GM21576 (cell line): ENCODE results near the gene GRIK4.
A peak's percentile ranks its signal among the peaks of the same experiment; 100 is the strongest.
"Not testable (repeated sequence)": the region's sequence is repeated elsewhere in the genome, so short reads cannot be mapped to it uniquely, and the experiment has no call there.

ENCODE experiments used
- ATAC-seq: cut with Tn5 transposase; IDR thresholded peaks from one replicate; pipeline ENCODE4 v1.9.1; 2021; ENCODE audit warnings: mild to moderate bottlenecking, moderate library complexity; ENCODE audit not compliant: unreplicated experiment

The GRIK4 gene

DNA sequence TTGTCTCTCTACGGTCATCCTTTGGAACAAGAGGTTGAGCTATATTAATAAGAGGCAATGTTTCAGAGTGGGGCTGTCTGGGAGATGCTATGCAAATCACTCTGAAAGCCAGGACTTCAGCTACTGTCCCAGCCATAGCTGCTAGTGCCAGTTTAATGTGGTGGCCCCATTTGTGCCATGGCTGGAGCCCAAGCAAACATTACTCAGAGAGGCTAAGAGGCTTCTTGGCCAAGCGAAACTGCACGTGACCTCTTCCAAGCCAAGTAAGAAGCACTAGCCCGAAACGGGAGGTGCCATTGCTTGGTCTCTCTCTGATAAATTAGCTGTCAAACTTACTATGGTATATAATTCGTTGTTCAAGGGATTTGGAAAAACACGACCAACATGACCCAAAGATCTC is 462.0 kb downstream of the GRIK4 start:
- no peak for ATAC-seq

DNA sequence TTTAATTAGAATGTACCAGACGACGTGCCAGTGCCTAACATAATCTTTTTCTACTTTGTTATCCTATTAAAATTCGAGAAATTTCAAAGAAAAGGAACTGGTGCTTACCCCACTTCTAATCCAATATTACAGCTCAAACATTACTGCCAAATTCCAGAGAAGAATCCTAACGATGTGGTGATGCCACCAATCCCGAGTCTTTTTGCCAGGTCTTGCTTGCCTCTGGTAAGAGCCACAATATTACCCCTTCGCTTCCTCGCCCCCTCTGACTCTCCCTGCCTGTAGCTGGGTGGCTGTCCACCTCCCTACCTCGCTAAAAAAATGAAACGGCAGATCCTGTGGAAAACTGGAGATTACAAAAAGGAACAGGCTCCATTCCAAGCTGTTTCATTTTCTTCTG is 462.9 kb downstream of the GRIK4 start:
- no peak for ATAC-seq

DNA sequence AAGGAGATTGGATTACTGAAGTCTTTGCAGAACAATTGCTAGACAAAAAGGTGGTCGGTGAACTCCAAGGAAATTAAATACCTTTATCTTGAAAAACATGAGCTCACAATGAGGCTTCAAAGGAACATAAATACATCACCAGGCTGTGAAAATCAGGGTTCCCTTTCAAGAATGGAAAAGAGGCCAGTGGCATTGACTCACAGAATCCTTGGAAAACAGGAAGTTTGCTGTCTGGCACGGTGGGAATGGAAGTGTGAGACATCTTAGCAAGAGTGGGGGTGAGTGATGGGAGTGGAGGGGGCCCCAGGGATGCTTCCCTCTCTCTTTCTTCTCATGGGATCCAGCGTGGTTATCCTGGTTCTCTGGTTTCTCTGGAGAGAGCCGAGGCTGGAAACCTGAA is 463.4 kb downstream of the GRIK4 start:
- no peak for ATAC-seq

DNA sequence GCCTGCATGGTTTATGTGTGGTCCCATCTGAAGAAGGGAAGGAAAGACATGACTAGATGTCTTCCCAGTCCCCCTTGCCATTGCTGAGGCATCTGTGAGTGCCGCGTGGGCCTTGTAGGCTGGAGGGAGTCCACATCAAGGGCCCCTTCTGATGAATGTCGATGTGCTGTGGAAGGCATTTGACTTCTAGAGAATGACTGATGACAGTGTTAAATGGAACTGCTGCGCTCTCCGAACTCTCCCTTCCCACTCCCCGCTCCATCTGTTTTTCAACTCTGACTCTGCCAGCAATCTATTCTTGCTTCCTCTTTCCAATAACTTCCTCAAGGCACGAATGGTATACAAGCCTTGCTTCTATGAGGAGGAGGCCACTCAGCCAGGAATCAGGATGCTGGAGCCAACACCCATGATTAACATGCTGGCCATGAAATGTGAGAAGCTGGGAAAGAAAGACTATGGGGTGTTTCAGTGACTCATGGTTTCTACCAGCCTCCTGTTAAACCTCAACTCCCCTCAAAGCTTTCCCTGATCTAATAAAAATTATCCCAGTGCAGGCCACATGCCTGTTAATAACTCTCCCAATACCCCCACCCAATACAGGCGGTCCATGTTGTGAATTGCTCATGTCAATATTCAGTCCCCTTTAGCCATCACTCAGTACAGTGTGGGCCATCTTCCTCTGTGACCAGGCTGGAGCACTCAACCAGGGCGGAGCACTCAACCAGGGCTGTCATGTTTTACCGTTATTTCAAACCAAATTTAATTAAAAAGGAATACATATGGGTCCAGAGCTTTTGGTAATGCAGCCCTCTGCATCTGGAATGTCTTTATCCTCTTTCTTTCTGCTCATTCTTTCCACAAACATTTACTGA is 466.0 kb downstream of the GRIK4 start:
- ATAC-seq: no peak

DNA sequence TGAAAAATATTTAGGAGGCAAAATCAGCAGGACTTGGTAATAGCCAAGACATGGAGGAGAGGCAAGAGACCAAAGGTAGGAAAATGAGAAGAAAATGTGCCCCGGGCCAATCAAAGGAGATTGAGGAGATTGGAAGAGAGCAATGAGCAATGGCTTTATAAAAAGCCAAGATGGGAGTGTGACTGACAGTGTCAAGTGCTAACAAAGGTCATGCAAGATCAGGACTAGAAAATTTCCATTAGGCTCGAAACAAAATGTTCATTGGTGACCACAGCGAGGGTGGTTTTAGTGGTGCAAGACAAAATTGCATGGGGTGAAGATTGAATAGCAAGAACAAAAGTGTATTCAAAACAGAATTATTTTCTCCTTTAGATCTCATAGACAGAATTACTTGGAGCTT is 467.2 kb downstream of the GRIK4 start:
- no peak for ATAC-seq

DNA sequence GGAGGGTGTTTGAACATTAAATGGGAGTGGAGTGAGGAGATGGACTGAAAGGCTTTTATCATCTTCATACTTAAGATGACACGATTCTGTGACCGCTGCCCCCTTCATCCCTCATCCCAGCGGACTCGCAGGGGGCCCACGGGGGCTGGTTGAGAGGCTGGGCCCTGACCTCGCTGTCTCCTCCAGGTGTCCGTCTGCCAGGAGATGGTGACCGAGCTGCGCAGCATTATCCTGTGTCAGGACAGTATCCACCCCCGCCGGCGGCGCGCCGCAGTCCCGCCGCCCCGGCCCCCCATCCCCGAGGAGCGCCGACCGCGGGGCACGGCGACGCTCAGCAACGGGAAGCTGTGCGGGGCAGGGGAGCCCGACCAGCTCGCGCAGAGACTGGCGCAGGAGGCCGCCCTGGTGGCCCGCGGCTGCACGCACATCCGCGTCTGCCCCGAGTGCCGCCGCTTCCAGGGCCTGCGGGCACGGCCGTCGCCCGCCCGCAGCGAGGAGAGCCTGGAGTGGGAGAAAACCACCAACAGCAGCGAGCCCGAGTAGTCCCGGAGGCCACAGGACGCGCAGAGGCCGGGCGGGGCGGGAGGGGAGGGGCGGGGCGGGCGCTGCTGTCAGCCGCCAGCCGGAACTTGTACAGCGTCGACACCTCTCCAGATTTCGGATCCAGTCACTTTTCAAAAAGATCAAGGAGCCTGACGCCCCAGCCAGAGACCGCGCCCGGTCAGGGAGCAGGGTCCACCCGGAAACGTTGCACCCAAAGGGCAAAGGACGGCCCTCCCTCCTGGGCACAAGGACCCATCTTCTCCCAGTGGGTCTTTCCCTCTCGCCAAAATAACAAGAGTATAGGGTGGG is 474.4 kb downstream of the GRIK4 start:
- no peak for ATAC-seq

DNA sequence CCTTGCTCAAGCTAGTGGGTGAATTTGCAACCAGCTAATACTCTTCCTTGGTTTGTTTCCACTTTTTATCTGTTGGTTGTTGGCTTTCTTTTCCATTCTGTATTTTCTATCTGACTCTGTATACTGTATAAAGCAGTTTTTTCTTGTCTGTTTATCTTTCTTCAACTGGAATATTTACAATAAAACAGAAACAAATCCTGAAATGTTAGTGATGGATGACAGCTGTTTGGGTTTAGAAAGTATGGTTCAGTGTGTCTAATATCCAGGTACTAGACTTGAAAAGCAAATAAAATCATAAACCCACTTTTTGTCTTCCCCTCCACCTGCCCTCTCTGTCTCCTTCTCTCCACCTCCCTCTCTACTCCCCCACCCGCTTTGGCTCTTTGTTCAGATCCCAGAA is 477.1 kb downstream of the GRIK4 start:
- no peak for ATAC-seq

DNA sequence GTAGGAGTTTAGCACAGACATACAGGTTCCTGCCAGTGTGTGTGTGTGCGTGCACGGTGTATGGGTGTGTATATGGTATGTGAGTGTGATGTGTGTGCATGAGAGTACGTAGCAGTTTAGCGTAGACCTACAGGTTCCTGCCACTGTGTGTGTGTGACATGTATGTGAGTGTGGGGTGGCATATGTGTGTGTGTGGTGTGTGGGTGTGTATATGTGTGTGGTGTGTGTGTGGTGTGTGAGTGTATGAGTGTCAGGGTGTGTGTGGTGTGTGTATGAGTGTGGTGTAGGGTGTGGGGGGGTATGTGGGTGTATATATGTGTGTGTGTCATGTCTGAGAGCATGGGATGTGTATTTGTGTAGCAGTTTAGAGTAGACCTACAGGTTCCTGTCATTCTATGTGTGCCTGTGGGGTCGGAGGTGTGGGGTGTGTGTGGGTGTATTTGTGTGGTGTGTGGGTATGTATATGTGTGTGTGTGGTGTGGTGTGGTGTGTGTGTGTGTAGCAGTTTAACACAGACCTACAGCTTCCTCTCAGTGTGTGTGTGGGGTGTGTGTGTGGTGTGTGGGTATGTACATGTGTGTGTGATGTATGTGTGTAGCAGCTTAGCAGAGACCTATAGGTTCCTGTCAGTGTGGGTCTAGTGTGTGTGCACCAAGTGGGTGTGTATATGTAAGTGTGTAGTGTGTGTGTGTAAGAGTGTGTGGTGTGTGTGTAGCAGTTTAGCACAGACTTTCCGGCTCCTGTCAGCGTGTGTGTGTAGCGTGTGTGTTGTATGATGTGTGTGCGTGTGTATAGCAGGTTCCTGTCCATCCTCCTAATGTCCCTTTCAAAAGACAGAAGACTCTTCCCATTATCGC is 480.5 kb downstream of the GRIK4 start:
- no peak for ATAC-seq

DNA sequence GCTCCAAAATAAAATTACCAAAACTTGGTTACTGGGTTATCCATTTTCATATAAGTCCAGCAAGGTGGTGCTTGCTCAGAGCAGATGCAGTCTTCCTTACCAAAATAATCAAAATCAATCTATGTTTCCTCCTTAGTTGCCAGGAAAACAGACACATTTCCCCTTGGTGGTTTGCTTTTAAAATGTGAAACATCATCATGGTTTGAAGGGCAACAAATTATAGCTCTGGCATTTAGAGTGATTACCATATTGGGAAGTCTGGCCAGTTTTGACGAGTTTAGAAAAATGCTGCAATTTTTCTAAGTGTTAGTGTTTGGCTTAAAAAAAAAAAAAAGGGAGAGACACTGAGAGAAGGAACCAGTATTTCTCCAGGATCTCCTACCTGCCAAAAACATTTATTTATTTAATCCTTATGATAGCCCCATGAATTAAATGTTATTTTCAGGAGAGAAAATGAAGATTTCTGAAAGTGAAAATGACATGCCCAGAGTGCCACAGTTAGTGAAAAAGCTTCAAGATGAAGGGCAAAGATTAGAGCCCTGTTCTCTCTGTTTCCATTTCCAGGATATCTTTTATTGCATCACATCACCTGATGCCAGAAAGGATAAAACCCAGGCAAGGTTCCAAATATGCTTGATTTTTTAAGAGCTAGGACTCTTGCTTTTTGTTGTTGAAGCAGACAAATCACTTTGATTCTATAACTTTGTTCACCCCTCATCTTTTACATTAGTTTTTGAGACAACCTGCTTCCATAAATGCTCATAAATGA is 482.7 kb downstream of the GRIK4 start:
- ATAC-seq: no peak

DNA sequence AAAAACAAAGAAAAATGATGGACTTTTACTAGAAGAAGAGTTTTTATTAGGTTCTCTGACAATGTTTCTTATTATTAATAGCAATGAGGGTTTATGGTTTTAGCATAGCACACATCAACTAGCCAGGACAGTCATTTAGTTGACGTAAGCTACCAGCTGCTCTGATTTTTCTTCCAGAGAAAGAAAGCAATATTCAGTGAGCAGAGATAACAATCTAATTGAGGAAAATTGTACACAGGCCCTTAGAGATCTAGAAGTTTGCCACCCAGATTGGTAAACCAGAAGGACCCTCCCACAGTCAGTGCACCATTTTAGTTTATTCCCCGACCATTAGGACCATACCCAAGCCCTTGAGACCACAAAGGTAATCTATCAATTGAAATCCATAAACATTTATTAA is 483.6 kb downstream of the GRIK4 start:
- no peak for ATAC-seq

DNA sequence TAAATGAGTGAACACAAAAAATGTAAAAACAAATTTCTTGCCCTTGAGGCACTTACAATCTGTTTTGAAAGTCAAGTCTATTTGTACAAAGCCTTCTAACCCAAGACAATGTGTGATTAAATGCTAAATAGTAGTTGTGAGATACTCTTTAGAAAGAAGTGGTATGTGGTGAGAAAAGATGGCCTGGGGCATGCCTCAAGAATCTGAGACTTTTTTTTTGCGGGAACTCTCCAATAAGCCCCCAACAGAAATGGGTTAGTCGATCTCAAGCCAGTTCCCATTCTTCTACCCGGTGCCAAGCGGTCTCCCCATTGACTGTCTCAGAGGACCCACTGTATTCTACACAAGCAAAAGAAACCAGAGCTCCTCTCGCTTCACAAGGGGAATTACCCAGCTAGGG is 485.4 kb downstream of the GRIK4 start:
- no peak for ATAC-seq

DNA sequence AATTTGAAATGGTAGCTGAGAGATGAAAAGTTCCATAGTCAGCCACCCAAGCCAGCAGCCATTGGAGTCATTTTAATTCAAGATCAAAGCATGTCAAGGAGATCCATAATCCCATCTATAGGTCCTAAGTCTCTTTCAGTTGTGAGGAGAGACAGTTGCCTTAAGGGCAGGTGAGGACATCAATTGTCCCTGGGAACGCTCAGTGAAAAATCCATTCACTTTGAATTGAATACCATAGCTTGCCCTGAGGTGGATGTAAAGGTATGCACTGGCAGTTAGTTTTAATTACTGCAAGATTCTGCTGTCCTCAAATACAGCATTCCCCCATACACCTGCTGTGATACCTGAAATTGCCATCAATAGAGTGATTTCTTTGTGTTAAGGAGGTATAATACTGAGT is 487.0 kb downstream of the GRIK4 start:
- ATAC-seq: no peak

DNA sequence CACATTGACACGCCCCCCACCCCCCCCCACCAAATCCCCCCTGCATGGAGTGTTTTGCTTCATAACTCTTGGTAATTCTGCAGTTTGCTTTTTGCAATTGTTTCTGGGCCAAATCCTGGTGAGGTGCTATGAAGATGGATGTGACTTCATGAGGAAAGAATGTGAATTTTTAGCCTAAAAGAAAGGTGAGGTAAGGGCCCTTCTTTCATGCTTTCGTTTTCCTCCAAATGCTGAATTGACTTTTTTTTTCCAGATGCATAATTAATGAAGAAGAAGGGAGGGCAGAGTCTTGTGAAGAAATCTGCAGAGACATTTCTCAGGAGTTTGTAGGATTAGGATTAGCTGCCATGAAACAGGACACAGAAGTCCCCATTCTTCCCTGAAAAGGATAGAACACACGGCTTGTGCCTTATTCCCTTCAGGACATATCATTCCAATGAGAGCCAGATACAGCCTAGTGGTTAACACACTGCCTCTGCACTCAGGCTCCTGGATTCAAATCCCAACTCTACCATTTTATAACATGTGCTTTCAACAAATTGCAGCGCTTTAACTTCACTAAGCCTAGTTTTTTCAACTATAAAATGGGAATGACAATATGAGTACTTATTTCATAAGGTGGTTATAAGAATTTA is 492.8 kb downstream of the GRIK4 start:
- no peak for ATAC-seq

DNA sequence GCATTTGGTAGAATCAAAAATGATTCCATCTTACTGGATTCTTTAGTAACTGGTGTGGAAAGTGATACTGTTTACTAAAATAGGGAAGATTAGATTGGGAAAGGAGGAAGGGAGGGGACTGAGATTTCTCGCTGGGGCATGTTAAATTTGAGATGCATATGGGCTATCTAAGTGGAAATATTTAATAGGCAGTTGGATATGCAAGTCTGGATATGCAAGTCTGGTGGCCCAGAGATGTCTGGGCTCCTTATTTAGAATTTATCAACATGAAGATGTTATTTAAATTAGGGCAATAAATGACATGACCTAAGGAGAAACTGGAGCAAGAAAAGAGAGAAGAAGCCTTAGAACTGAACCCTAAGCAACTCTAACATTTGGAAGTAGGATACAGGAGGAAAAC is 495.4 kb downstream of the GRIK4 start:
- ATAC-seq: no peak

DNA sequence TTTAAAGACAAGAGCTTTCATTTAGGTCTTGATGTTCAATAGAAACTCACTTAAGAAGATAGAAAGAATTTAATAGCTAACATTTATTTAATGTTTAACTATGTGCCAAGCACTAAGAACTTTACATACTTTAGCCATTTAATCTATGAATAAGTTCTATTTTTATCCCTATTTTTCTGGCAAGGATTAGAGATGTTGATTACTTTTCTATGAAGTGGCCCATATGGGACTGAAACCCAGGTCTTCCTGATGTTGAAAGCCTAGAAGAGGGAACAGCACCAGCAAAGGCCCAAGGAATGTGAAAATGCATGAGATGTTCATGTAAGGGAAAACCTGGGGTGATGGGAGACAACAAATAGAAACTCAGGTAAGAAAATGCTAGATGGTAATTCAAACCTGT is 497.0 kb downstream of the GRIK4 start:
- ATAC-seq: no peak

DNA sequence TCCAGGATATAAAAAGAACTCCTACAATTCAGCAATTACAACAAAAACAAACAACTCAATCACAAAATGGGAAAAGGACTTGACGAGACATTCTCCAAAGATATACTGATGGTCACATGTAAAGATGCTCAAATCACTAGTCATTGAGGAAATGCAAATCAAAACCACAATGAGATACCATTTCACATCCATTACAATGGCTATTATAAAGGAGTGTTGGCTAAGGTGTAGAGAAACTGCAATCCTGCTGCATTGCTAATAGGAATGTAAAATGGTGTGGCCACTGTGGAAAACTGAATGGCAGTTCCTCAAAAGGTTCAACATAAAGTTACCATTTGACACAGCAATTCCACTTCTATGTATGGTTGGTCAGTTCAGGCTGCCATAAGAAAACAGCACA is 500.5 kb downstream of the GRIK4 start:
- ATAC-seq: no peak

DNA sequence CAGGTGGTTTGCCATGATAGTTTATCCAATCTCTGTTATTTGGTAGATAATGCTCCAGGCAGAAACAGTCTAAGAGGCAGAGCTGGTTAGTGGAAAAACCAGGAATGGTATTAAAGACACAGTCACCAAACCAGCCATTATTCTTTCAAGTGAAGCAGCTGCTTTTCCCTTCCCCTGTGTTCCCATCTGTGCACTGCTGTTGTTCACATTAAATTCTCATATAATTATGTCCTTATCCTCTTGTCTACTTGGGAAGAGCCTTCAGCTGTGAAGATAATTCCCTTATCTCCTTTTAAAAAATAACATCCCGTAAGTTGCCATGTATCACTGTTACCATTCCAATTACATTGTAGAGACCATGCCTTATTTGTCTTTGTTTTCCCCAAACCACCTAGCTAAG is 507.2 kb downstream of the GRIK4 start:
- ATAC-seq: no peak

DNA sequence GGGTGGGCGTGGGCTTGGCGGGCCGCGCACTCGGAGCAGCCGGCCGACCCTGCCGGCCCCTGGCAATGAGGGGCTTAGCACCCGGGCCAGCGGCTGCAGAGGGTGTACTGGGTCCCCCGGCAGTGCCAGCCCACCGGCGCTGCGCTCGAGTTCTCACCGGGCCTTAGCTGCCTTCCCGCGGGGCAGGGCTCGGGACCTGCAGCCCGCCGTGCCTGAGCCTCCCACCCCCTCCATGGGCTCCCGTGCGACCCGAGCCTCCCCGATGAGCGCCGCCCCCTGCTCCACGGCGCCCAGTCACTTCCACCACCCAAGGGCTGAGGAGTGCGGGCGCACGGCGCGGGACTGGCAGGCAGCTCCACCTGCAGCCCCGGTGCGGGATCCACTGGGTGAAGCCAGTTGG is 510.2 kb downstream of the GRIK4 start:
- ATAC-seq: not testable (repeated sequence)

DNA sequence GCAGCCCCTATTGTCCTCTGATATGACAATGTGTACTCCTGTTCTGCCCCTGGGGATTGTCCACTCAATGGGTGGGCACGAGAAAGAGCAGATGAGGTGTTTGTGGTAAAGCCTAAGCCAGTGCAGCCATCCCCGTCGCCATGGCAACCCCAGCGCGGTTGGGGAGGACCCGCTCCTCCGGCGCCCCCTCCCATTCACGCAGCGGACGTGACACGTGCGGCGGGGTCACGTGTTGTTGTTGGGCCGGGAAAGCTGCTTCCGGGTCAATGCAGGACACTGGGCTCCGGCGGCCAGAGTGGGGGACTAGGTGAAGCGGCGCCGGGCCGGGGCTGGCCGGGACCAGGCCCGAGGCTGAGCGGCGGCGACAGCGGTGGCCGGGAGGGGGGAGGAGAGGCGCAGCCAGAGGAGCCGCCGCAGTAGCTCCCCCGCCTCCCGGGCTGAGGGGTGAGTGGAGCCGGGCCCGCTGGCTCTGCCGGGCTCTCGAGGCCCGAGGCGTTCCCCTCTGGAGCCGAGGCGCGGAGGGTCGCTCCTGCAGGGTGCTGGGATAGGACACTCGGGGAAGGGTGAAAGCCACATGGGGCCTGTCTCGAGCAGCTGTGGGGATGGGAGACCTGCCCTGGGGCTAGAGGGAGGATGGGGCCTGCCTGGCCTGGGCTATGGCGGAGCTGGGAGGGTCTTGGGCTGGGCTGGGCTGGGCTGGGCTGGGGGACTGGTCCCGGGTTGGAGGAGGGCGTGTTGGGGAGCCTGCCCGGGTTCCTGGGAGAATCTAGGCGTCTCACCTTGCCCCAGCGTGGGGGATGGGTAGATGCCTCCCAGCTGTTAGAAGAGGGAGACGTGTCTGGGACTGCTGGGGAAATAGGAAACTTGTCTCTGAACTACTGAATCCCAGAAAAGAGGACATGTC is 512.6 kb downstream of the GRIK4 start, which contains the start of gene TBCEL:
TBCEL (plus strand) TSS at position 255 of the 904 bp plus-strand sequence. CDS start 21,589 bp downstream, outside the sequence.
- ATAC-seq: peak; percentile 93
